Nucleus accumbens (tissue), 56 donors: ENCODE measurements around the gene SEC24D.

ENCODE experiments used
- DNase-seq, 56 donors: peaks; one replicate each; lab custom pipeline; 2025; lab: John Stamatoyannopoulos, UW

SEC24D gene

GRCh38 chr4:118775405-118775804 lies 60.5 kb downstream of the SEC24D start:
- no peak for DNase-seq

GRCh38 chr4:118774989-118775388 lies 60.9 kb downstream of the SEC24D start:
- no peak for DNase-seq

- DNase-seq: no peak
These were observed 61.6 kb downstream of the SEC24D start for GRCh38 chr4:118774321-118774720.

- no peak for DNase-seq
These were observed 62.5 kb downstream of the SEC24D start for GRCh38 chr4:118773429-118773792.

- DNase-seq: no peak
These were observed 63.0 kb downstream of the SEC24D start for GRCh38 chr4:118772767-118773428.

GRCh38 chr4:118772081-118772766 lies 63.7 kb downstream of the SEC24D start:
- DNase-seq: no peak

GRCh38 chr4:118770741-118771187 lies 65.2 kb downstream of the SEC24D start:
- no peak for DNase-seq

GRCh38 chr4:118769161-118769560 lies 66.8 kb downstream of the SEC24D start:
- DNase-seq: no peak

GRCh38 chr4:118767109-118767508 lies 68.8 kb downstream of the SEC24D start:
- DNase-seq: no peak

- no peak for DNase-seq
These were observed 70.5 kb downstream of the SEC24D start for GRCh38 chr4:118765399-118765798.

- DNase-seq: no peak
These were observed 73.0 kb downstream of the SEC24D start for GRCh38 chr4:118762730-118763477.

GRCh38 chr4:118762155-118762554 lies 73.8 kb downstream of the SEC24D start:
- no peak for DNase-seq

GRCh38 chr4:118761397-118762016 lies 74.4 kb downstream of the SEC24D start:
- no peak for DNase-seq

- no peak for DNase-seq
These were observed 75.4 kb downstream of the SEC24D start for GRCh38 chr4:118760493-118760892.

GRCh38 chr4:118760092-118760491 lies 75.8 kb downstream of the SEC24D start:
- DNase-seq: no peak

- no peak for DNase-seq
These were observed 76.4 kb downstream of the SEC24D start for GRCh38 chr4:118759481-118759880.

GRCh38 chr4:118758293-118758692 lies 77.6 kb downstream of the SEC24D start:
- no peak for DNase-seq

- no peak for DNase-seq
These were observed 78.1 kb downstream of the SEC24D start for GRCh38 chr4:118757761-118758251.

GRCh38 chr4:118756958-118757357 lies 79.0 kb downstream of the SEC24D start:
- DNase-seq: no peak

- no peak for DNase-seq
These were observed 79.5 kb downstream of the SEC24D start for GRCh38 chr4:118756429-118756828.
